AML-193 (cell line): ENCODE measurements around the gene CNR2.

Experiments used
- DNase-seq, 2 experiments: peaks; one replicate each; lab custom pipeline; 2025; lab: John Stamatoyannopoulos, UW

Gene CNR2

DNA sequence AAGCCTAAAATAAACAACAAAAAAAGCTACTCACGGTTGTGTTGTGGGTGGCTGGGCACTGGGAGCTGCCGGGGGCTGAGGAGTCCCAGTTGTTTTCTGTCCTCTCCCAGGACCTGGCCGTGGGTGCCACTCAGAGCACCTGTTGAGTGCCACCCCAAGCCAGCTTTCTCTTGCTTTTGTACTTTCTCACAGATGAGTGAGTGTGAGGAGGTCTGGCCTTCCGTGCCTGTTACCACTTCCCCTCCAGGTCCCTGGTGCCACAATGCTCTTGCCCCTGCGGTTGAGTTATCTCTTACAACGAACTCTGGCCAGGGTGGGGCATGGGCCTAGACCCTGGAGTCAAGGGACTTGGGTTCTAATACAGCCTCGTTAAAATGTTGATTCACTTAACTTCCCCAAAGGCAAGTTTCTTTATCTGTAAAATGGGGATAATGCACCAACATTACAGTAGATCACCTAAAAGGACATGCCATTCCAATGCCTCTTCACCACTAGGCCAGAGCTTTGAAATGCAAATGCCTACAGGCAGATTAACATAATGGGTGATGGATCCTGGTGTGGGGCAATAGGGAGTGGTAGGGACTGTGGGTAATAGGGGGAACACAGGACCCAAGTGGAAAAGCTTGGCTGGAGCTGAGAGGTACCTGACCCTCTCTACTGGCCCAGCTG is at the start of gene CNR2:
TSS of gene CNR2 (minus strand) at position 151 of the 669 bp plus-strand sequence. CDS start 37,745 bp downstream, outside the sequence.
- DNase-seq, result no peak

DNA sequence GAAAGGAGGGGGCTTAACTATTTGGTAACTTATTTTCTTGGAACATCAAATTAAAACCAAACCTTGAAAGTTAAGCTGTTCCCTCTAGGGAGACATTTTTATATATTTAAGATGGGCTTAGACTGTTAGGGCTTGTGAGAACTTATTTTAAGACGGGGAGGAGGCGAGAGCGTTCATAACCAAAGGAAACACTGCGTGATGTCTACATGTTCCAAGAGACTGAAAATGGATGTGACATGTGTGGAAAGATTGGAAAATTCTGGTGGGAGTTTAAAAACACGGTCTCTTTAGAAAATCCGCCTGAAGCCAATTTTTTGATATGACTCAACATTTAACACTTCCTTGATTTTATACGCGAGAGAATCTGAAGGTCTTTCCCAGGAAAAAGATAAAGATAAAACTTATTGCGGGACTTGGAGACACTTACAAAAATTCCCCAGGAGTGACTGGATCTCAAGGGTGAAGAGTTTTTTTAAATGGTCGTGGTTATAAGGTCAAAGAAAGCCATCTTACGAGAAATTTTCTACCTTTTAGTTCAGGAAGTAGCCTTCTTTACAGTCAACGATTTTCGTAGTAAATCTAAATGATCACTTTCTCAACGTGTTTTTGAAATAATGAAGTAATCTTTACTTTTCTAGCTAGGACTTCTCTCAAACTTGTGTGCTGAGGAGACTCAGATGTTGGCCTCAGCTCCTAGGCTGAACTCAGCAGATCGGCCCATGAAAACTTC is 47.3 kb upstream of the CNR2 start:
- no peak for DNase-seq

DNA sequence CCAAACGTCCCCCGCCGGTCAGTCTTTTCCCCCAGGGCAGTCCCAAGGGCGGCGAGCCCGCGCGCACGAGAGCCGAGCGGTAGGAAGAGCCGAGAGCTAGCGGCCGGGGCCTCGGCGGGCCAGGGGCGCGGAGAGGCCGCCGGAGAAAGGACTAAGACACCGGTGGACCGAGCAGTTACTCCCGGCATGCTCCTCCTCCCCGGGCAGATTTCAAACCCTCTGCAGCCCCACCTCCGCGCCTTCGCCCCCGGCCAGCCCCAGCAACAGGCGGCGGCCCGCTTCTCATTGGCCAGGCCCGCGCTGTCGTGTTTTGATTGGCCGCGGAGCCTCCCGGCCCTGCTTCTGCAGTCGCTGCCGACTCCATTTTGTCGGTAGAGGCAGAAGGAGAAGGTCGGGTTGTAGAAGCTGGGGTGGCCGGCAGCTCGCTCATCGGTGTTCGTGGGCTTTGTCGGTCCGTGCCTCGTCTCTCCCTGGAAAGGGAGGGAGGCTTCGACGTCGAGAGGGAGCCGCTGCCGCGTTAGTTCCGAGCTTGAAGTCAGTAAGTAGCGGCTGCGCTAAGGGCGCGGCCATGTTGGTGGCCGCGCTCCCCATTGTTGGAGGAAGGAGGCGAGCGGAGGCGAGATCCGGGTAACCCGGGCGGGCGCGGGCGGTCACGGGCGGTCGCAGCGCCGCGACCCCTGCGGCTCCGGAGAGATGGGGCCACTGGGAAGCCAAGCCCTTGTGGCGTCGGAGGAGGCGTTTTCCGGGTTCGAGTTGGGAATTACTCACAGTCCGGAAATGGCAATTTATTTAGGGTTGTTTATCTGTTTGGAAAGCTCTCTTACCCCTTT is 46.5 kb upstream of the CNR2 start, which contains the start of gene PNRC2:
TSS of gene PNRC2 (plus strand) at position 368 of the 830 bp plus-strand sequence. CDS start 1,630 bp downstream, outside the sequence.
- peak; percentile 89 to 93 for DNase-seq

GRCh38 chr1:23958810-23959460 is 45.8 kb upstream of the CNR2 start:
- peak; percentile 97 to 99 for DNase-seq

DNA sequence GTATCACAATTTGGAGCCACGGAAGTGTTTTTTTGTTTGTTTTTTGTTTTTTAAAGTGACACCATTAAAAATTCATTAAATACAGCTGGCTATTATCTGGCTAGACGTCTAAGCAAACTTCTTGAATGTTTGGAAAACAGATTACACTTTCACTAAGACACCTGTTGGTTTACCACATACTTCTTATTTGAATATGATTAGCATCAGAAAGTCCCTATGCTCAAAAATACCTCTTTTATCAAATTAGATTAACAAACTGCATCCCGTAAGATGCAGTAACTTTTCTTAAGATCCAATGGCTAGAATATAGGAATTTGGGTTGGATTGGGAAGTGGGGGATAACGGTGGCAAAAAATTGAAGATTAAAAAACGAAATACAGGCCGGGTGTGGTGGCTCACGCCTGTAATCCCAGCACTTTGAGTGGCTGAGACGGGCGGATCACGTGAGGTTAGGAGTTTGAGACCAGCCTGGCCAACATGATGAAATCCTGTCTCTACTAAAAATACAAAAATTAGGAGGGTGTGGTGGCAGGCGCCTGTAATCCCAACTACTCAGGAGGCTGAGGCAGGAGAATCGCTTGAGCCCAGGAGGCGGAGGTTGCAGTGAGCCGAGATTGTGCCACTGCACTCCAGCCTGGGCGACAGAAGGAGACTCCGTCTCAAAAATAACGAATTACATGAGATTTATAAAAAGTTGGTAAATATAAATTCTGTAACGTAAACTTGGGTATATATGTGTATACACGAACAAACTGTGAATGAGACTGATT is 45.1 kb upstream of the CNR2 start:
- peak in 1 of 2 experiments; percentile 11 for DNase-seq

DNA sequence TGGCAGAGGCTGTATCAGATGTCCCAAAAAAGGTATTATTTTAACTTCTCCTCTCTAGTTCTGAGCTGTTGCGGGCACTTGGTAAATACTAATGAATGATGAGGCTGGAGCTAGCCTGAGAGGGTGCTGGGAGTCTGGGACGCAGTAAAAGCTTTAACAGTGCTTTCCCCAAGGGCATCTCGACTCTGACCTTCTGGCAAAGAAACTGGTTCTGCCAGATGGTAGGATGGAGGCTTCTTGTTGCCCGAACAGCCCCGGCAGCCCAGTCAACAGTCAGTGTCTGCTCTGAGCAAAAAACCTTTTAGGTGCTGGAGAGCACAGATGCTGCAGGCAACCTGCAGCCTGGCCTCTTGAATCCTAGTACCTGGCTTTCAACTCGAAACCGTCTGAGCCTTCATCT is 43.9 kb upstream of the CNR2 start:
- DNase-seq, result no peak

DNA sequence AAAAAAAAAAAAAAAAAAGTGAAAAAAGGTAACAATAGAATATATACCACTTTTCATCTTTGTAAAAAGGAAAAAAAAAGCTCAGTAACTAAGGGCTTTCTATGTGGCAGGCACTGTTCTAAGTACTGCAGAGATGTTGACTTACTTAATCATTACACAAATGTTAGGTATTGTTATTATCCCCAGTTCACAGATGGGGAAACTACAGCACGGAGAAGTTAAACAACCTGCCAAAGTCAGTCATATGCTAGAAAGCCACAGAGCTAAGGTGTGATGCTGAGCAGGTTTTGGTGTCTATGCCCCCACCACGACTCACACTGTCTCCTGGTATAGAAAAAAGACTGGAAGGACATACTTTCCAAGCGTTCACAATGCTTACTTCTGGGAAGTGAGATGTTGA is 39.9 kb upstream of the CNR2 start:
- no peak for DNase-seq

GRCh38 chr1:23947366-23947765 is 34.2 kb upstream of the CNR2 start:
- no peak for DNase-seq

GRCh38 chr1:23936481-23937176 is 23.5 kb upstream of the CNR2 start:
- no peak for DNase-seq

DNA sequence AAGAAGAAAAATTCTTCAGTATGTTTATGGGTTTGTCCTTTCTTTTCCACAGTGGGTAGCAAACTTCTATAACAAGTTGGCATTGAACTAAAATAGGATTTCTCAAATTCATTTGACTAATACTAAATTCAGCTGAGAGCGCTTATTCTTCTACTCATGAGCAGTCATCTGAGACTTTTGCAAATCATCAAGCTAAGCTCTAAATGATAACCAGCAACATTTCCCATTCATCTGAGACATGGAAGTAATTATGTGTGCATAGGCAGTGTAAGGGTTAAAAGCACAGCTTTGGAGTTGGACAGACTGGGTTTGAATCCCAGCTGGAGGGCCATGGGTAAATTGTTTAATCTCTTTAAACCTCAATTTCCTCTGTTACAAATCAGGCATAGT is 18.3 kb upstream of the CNR2 start:
- DNase-seq, result no peak

DNA sequence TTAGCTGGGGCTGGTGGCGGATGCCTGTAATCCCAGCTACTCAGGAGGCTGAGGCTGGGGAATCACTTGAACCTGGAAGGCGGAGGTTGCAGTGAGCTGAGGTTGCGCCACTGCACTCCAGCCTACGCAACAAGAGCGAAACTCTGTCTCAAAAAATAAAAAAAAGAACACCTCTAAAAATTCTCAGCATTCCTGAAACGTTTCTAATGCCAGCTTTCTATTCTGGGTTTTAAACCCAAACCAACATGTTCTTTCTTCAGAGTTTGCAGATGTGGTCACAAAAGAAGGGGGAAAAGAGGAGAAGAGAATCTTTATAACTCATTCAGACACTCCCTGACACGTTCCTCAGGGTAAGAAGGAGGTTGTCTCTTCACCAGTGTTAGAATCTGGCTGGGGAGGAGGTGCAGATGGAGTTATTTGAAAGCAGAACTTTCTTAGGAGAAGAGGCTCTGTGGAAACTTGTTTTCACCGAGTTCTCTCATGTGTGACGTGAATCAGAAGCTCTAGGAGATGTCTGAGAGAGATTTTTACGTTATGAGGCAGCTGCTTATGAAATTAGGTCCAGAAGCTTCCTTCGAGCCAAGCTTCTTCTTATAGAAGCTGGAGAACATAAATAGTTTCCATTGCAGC is 17.8 kb upstream of the CNR2 start:
- DNase-seq, result no peak

- DNase-seq, result no peak
These were observed 17.1 kb upstream of the CNR2 start for GRCh38 chr1:23930270-23930669.

DNA sequence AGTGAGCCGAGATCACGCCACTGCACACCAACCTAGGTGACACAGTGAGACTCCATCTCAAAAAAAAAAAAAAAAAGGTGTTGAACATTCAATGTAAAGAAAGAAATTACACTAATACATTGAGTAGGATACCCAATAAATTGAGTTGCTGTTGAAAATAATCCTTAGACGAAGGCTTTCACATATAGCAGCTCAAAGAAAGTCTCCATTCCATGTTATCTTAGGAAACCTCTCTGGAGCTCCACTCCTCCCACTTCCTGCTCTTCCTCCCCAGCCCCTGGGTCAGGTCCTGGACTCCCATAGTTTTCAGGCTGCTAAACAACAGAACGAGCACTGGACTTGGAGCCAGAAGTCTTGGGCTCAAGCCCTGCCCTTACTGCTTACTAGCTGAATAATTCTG is 15.6 kb upstream of the CNR2 start:
- DNase-seq, result no peak

- no peak for DNase-seq
These were observed 13.9 kb upstream of the CNR2 start for GRCh38 chr1:23927097-23927496.

GRCh38 chr1:23925279-23925678 is 12.1 kb upstream of the CNR2 start:
- DNase-seq, result no peak

- DNase-seq, result no peak
These were observed 11.4 kb upstream of the CNR2 start for GRCh38 chr1:23924601-23925000.

DNA sequence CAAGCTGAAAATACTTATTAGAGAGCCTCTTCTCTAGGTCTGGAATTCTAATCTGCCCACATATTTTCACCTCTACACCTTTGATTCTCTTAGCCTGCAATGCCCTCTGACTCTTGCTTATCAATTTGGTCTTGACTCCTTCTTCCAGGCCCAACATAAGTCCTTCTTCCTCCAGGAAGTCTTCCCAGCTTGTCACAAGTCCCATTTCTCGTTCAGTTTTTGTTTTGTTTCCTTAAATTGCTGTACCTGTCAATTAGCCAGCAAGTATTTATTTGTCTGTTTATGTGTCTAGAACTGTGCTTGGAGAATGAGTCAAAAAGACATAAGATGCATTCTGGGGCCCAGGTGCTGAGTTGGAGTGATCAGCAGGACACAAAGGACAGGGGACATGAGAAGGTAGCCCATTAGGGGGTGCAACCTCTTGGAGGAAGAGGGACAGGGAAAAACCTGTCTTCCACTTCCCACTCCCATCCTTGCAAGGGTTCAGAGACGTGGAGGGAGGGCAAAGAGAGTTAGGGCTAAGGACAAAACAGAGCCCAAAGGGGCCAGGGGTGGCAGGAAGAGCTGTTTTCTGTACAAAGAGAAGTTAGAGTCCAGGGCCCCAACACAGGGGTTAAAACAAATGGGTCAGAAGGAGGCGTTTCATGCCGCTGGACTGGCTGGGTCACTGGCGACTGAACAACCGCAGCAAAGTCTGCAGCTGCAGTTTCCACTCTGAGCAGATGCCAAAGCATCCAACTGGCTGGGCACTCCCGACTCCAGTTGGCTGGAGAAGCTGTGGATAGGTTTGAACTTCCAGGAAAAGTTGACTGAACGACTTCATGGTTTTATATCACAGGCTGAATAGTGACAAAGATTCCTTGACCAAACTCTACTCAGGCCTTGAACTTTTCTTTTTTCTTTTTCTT is 10.7 kb upstream of the CNR2 start:
- no peak for DNase-seq

- DNase-seq, result no peak
These were observed 9.3 kb upstream of the CNR2 start for GRCh38 chr1:23922321-23922943.
